GM23248 (cell line): Measurements from ENCODE around the gene SH3GL3. TPM values are rescaled to one million over a fixed set of nuclear protein-coding genes. Genes with fewer than 3 reads are reported as not detected.

Experiments
- DNase-seq: peaks from one replicate; pipeline ENCODE4 v3.0.0-alpha.2; 2015
- H2AFZ ChIP-seq: fragments of 200-600 bp; sonication (generic); 2 replicates; pipeline ENCODE4 v1.6.1; 2016; ENCODE audit warnings: antibody characterized with exemption
- H3F3A ChIP-seq: fragments of 200-600 bp; sonication (generic); 2 replicates; pipeline ENCODE4 v1.6.1; 2016; ENCODE audit warnings: mild to moderate bottlenecking, antibody characterized with exemption, mixed run types; ENCODE audit not compliant: insufficient read depth
- H3K27ac ChIP-seq: fragments of 200-600 bp; sonication (generic); 2 replicates; pipeline ENCODE4 v1.5.1; 2016; ENCODE audit warnings: mild to moderate bottlenecking
- H3K27me3 ChIP-seq: fragments of 200-600 bp; sonication (generic); replicated peaks from 2 replicates; pipeline ENCODE4 v1.6.1; 2016; ENCODE audit warnings: mild to moderate bottlenecking; ENCODE audit not compliant: insufficient read depth
- H3K36me3 ChIP-seq: fragments of 200-600 bp; sonication (generic); 2 replicates; pipeline ENCODE4 v1.6.1; 2016; ENCODE audit warnings: low read depth, mild to moderate bottlenecking
- H3K4me1 ChIP-seq: fragments of 200-600 bp; sonication (generic); 2 replicates; pipeline ENCODE4 v1.6.1; 2016; ENCODE audit warnings: mild to moderate bottlenecking; ENCODE audit not compliant: insufficient read depth
- H3K4me2 ChIP-seq: fragments of 200-600 bp; sonication (generic); one replicate; pipeline ENCODE4 v1.6.1; 2016; ENCODE audit warnings: mild to moderate bottlenecking; ENCODE audit not compliant: unreplicated experiment
- H3K4me3 ChIP-seq: fragments of 200-600 bp; sonication (generic); 2 replicates; pipeline ENCODE4 v1.5.1; 2016; ENCODE audit warnings: mild to moderate bottlenecking
- H3K79me2 ChIP-seq: fragments of 200-600 bp; sonication (generic); 2 replicates; pipeline ENCODE4 v1.6.1; 2016; ENCODE audit warnings: mild to moderate bottlenecking; ENCODE audit not compliant: insufficient read depth
- H3K9ac ChIP-seq: fragments of 200-600 bp; sonication (generic); 2 replicates; pipeline ENCODE4 v1.6.1; 2016; ENCODE audit warnings: mild to moderate bottlenecking
- H3K9me2 ChIP-seq: fragments of 200-600 bp; sonication (generic); 2 replicates; pipeline ENCODE4 v1.6.1; 2016; ENCODE audit warnings: mixed run types, mild to moderate bottlenecking, moderate library complexity; ENCODE audit not compliant: insufficient read depth
- H3K9me3 ChIP-seq: fragments of 200-600 bp; sonication (generic); one replicate; pipeline ENCODE4 v1.6.1; 2017; ENCODE audit warnings: low read depth
- H4K20me1 ChIP-seq: fragments of 200-600 bp; sonication (generic); 2 replicates; pipeline ENCODE4 v1.6.0; 2016; ENCODE audit not compliant: insufficient read depth
- EZH2 ChIP-seq: fragments of 200-600 bp; sonication (generic); IDR thresholded peaks from 2 replicates; pipeline ENCODE4 v1.6.1; 2018; ENCODE audit warnings: antibody characterized with exemption, mild to moderate bottlenecking; ENCODE audit not compliant: insufficient read depth, poor library complexity, severe bottlenecking
- EZH2phosphoT487 ChIP-seq: fragments of 200-600 bp; sonication (generic); IDR thresholded peaks from 2 replicates; pipeline ENCODE4 v1.6.1; 2018; ENCODE audit warnings: antibody characterized with exemption, moderate library complexity, mild to moderate bottlenecking, low read depth; ENCODE audit not compliant: insufficient read depth
- WGBS, 2 experiments: methylation state at CpG; one replicate each; pipeline ENCODE4 v1.1.6; 2015 to 2017; ENCODE audit warnings: low lambda C conversion rate in 2 of 2, low coverage in 1 of 2; ENCODE audit errors: missing lambda C conversion rate in 2 of 2; 5-methylcytosine and 5-hydroxymethylcytosine counted together
- in situ Hi-C: fragments of 300-500 bp; cut with MboI; formaldehyde crosslinking; loops from 2 replicates; pipeline ENCODE4 v1.15.0; 2020
- polyA plus RNA-seq: library from polyadenylated mRNA; unstranded; fragments of >200 nt; fragmentation: Nextera tagmentation; extraction: Ambion mirVana; gene quantifications from 2 replicates; pipeline ENCODE4 v1.2.1, GENCODE V29; 2016
- total RNA-seq: library from RNA; depleted of rRNA; stranded (reverse); fragments of >200 nt; shearing (Covaris generic); gene quantifications from 2 replicates; pipeline ENCODE4 v1.2.3, GENCODE V29; 2014

SH3GL3 gene
- total and polyA plus RNA-seq, 2 experiments from 2014 or later, result 0.28 TPM; not detected in 1

DNA sequence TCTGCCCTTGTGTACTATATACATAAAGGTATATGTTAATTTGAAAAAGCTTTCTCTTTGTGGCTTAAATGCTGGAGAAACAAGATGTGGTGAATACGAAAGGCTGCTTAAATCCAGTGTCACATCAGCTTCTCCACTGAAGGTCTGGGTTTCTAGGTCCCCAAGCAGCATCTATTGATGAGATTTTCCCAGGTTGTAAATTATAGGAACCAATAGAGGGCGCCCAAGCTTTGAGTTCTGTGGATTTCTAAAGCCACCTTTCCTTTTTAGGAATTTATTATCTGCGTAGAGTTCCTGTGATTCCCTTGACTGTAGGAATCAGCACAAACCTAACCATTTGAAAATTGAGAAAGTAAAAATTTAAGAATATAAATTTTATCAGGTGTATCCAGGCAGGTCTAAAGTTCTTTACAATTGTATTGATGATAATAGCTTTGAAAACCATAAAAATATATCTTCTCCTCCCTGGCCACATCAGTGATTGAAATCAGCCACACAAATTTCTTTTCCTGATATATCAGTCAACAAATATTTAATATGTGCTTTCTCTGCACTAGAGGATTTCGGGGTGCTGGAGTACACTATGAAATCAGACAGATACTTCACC lies 118.5 kb downstream of the SH3GL3 start:
- Histone ChIP-seq H3K9ac (no peak overlapping the region), H3K9me3 (no peaks in the 10 kb centered on the region), H3K9me2 (no peaks in the 10 kb centered on the region), H3K4me3 (no peak overlapping the region), H2AFZ (no peak overlapping the region), H3K27ac (no peak overlapping the region), H3K36me3 (no peaks in the 10 kb centered on the region), H3K4me2 (no peak overlapping the region), H3K27me3 (peaks cover 9% of the 10 kb centered on the region; the same call in 1 of the 2 replicates), H3K4me1 (no peaks in the 10 kb centered on the region), H3K79me2 (no peaks in the 10 kb centered on the region), H4K20me1 (no peaks in the 10 kb centered on the region), H3F3A (no peaks in the 10 kb centered on the region)
- in situ Hi-C loops, result no loop called here
- 1 to 5% methylated on average over 4 of the region's 4 CpGs for WGBS, 2 experiments
- DNase-seq, result peak; percentile 55
- TF ChIP-seq EZH2, result no peak
- no peak for TF ChIP-seq EZH2phosphoT487

DNA sequence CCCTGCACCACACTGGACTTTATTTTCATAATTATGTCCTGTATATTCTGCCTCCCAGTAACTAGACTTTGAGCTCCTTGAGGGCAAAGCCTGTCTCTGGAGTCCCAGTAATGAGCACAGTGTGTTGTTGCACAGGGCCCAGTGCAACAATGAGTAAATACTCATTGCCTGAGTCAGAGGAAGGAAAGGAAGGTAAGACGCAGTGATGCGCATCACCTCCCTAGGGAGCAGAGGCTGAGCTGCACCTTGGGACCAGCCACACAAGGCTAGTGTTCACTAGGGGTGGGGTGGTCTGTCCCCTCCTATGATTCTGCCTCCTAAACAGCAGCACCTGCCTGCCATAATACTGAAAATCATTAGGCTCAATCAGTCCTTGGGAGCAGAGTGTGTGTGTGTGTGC lies 120.2 kb downstream of the SH3GL3 start:
- Histone ChIP-seq H3K27ac (no peak overlapping the region), H3K27me3 (peaks cover 16% of the 10 kb centered on the region), H4K20me1 (no peaks in the 10 kb centered on the region), H3K4me3 (no peak overlapping the region), H3K9me2 (no peaks in the 10 kb centered on the region), H3K4me1 (no peaks in the 10 kb centered on the region), H3K36me3 (no peaks in the 10 kb centered on the region), H3K9me3 (no peaks in the 10 kb centered on the region), H3F3A (no peaks in the 10 kb centered on the region), H3K9ac (no peak overlapping the region), H2AFZ (no peak overlapping the region), H3K79me2 (no peaks in the 10 kb centered on the region), H3K4me2 (no peak overlapping the region)
- TF ChIP-seq EZH2 (no peak), EZH2phosphoT487 (no peak)
- 53 to 70% methylated on average over 2 of the region's 2 CpGs for WGBS, 2 experiments
- in situ Hi-C loops, result no loop called here
- DNase-seq, result no peak

DNA sequence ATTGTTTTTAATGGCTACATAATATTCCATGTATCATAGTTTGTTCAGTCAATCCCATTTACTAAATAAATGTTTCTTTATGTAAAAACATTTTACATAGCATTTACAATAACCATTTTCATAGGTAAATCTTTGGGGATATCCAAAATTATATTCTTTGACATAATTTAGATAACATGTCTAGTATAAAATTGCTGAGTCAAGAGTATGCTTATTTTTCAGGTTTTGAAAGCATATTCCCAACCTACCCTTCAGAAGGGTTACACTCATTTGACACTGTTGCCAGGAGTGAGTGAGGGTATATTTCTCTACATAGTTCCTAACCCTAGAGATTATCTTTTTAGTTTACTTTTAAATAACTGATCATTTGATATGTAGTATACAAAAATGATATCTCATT lies 122.2 kb downstream of the SH3GL3 start:
- Histone ChIP-seq H3F3A (no peaks in the 10 kb centered on the region), H3K79me2 (no peaks in the 10 kb centered on the region), H3K9me3 (no peaks in the 10 kb centered on the region), H3K4me1 (no peaks in the 10 kb centered on the region), H3K27me3 (peaks cover 16% of the 10 kb centered on the region), H4K20me1 (no peaks in the 10 kb centered on the region), H3K36me3 (no peaks in the 10 kb centered on the region), H3K4me3 (no peak overlapping the region), H2AFZ (no peak overlapping the region), H3K27ac (no peak overlapping the region), H3K4me2 (no peak overlapping the region), H3K9ac (no peak overlapping the region), H3K9me2 (no peaks in the 10 kb centered on the region)
- in situ Hi-C loops, result no loop called here
- no peak for DNase-seq
- no peak for TF ChIP-seq EZH2phosphoT487
- TF ChIP-seq EZH2, result no peak

DNA sequence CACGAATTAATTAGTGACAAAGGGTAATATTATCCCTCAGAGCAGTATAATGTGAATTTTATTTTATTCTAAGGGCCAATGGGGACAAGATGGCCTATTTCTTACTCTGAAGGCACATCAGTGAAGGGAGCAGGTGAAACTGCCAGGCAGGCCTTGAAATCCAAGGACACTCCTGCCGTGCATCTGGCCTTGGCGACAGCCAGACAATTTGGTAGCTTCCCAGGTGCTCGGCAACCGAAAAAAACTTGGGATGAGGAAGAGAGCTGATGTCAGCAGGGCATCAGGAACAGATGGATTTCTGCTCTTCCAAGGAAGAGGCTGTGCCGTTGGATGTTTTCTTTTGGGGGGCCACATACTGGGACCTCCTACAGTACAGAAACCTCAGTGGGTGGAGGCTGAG lies 123.6 kb downstream of the SH3GL3 start:
- no peaks in the 10 kb centered on the region for H4K20me1 ChIP-seq
- in situ Hi-C loops, result no loop called here

More for the DNA sequence above, 123.6 kb downstream of the SH3GL3 start:
- Histone ChIP-seq H2AFZ (no peak overlapping the region), H3K9me2 (no peaks in the 10 kb centered on the region), H3K36me3 (no peaks in the 10 kb centered on the region), H3K27ac (no peak overlapping the region), H3K27me3 (peaks cover 16% of the 10 kb centered on the region), H3K9me3 (no peaks in the 10 kb centered on the region), H3K9ac (no peak overlapping the region), H3K4me2 (no peak overlapping the region), H3K4me3 (no peak overlapping the region), H3K4me1 (no peaks in the 10 kb centered on the region), H3F3A (no peaks in the 10 kb centered on the region), H3K79me2 (no peaks in the 10 kb centered on the region)
- DNase-seq, result no peak
- 32% methylated on average over 6 of the region's 6 CpGs for WGBS, 2 experiments
- TF ChIP-seq EZH2phosphoT487 (no peak), EZH2 (no peak)
